Measurements from ENCODE around the gene ARHGEF33. TPM values are rescaled to one million over a fixed set of nuclear protein-coding genes. Genes with fewer than 3 reads are reported as not detected.

Gene ARHGEF33
- total and polyA plus RNA-seq, 2 of the 13 experiments (the other 11 are each of a cell fraction or from before 2014, with no cell fraction given), result 0.04 TPM; not detected in 1

GRCh38 chr2:38948995-38949394 is 59.3 kb downstream of the ARHGEF33 start (continued):
- TF ChIP-seq SOX6 (IDR thresholded peaks at IDR 0.05) (no peak), SOX6 (CRISPR knock-in tag; IDR thresholded peaks at IDR 0.05) (peak; percentile 78), STAT6 (CRISPR knock-in tag; IDR thresholded peaks at IDR 0.05; ENCODE audit: borderline replicate concordance) (no peak), NCOR1 (IDR thresholded peaks at IDR 0.05; ENCODE audit: borderline replicate concordance, low read length) (peak; percentile 42; the same call in 1 of the 2 replicates), ZFX (CRISPR knock-in tag; IDR thresholded peaks at IDR 0.05; ENCODE audit: low read depth) (peak; percentile 18; the same call in 1 of the 2 replicates), FOXK1 (CRISPR knock-in tag; IDR thresholded peaks at IDR 0.05; ENCODE audit: borderline replicate concordance, low read depth) (no peak), ZNF281 (CRISPR knock-in tag; IDR thresholded peaks at IDR 0.05; ENCODE audit: borderline replicate concordance) (no peak), SOX13 (IDR thresholded peaks at IDR 0.05) (peak; percentile 53; the same call in 1 of the 2 replicates), SOX13 (CRISPR knock-in tag; conservative IDR thresholded peaks at IDR 0.05 in 1 of 2, IDR thresholded peaks at IDR 0.05 in 1 of 2) (peak in 1 of 2 experiments; percentile 92; a peak in 2 of 4 replicates), NFIC (IDR thresholded peaks at IDR 0.05; ENCODE audit: low read length) (0 out of 2 replicates have a peak, but pooled peaks have one; percentile 49), HNF4A (CRISPR knock-in tag; IDR thresholded peaks at IDR 0.05) (0 out of 2 replicates have a peak, but pooled peaks have one; percentile 8), CEBPB (IDR thresholded peaks at IDR 0.05; ENCODE audit: borderline replicate concordance, low read depth, low read length) (no peak), ZNF652 (CRISPR knock-in tag; IDR thresholded peaks at IDR 0.05; ENCODE audit: borderline replicate concordance, low read depth) (no peak)
